ENCODE results near the gene NEDD4L. TPM values are rescaled to one million over a fixed set of nuclear protein-coding genes. Genes with fewer than 3 reads are reported as not detected.

NEDD4L gene
- total RNA-seq, 1 experiment from 2014 or later, result 108 TPM

- intact Hi-C loops (cut with micrococcal nuclease), result no loop called here
- no peaks in the 10 kb centered on the region for H3K9me3 Mint-ChIP-seq (ENCODE audit: unreplicated experiment)
- no peak for TF ChIP-seq CTCF (IDR thresholded peaks at IDR 0.05; ENCODE audit: unreplicated experiment)
- no TSS peak for BruUV-seq (replicated peaks)
- no peaks in the 10 kb centered on the region for H3K4me1 Mint-ChIP-seq (ENCODE audit: insufficient read depth, unreplicated experiment)
- H3K27me3 Mint-ChIP-seq (ENCODE audit: insufficient read depth, unreplicated experiment), result no peaks in the 10 kb centered on the region
- no peaks in the 10 kb centered on the region for H3K36me3 Mint-ChIP-seq (ENCODE audit: insufficient read depth, unreplicated experiment)
- ChIA-PET CTCF (interaction anchor here (0.8 to 1.9 kb wide), 2 partner anchors 65 to 144 kb away, joined by 3 to 7 read pairs; no protein-coding TSS in a partner anchor), POLR2A (interaction anchor here (0.5 to 1.4 kb wide), 2 partner anchors 12 to 125 kb away, joined by 3 read pairs; no protein-coding TSS in a partner anchor)
- no peak overlapping the region for H3K27ac Mint-ChIP-seq (ENCODE audit: low read depth, unreplicated experiment)
- no peak overlapping the region for H3K4me3 Mint-ChIP-seq (ENCODE audit: unreplicated experiment)
- no peak for DNase-seq (ENCODE audit: unreplicated experiment)
Measured at GRCh38 chr18:58026395-58026794, 17.6 kb upstream of the NEDD4L start.

- intact Hi-C loops (cut with micrococcal nuclease), result no loop called here
- ChIA-PET CTCF (interaction anchor here (1.9 kb wide), 1 partner anchor 145 kb away, joined by 7 read pairs; no protein-coding TSS in a partner anchor), POLR2A (no interaction called here)
- no peak for DNase-seq (ENCODE audit: unreplicated experiment)
- Mint-ChIP-seq H3K9me3 (ENCODE audit: unreplicated experiment) (no peaks in the 10 kb centered on the region), H3K27me3 (ENCODE audit: insufficient read depth, unreplicated experiment) (no peaks in the 10 kb centered on the region), H3K4me1 (ENCODE audit: insufficient read depth, unreplicated experiment) (no peaks in the 10 kb centered on the region), H3K27ac (ENCODE audit: low read depth, unreplicated experiment) (no peak overlapping the region), H3K4me3 (ENCODE audit: unreplicated experiment) (no peak overlapping the region), H3K36me3 (ENCODE audit: insufficient read depth, unreplicated experiment) (no peaks in the 10 kb centered on the region)
- TF ChIP-seq CTCF (IDR thresholded peaks at IDR 0.05; ENCODE audit: unreplicated experiment), result no peak
- BruUV-seq (replicated peaks), result no TSS peak
Measured at GRCh38 chr18:58026857-58027256, 17.2 kb upstream of the NEDD4L start.

GRCh38 chr18:58027341-58027740 is 16.7 kb upstream of the NEDD4L start:
- POLR2A ChIA-PET, result interaction anchor here (0.6 kb wide), 1 partner anchor 23 kb away, joined by 4 read pairs; no protein-coding TSS in a partner anchor
- no peaks in the 10 kb centered on the region for H3K27me3 Mint-ChIP-seq (ENCODE audit: insufficient read depth, unreplicated experiment)
- no peaks in the 10 kb centered on the region for H3K4me1 Mint-ChIP-seq (ENCODE audit: insufficient read depth, unreplicated experiment)
- no peak overlapping the region for H3K27ac Mint-ChIP-seq (ENCODE audit: low read depth, unreplicated experiment)
- no peak for TF ChIP-seq CTCF (IDR thresholded peaks at IDR 0.05; ENCODE audit: unreplicated experiment)
- CTCF ChIA-PET, result interaction anchor here (1.9 kb wide), 1 partner anchor 145 kb away, joined by 7 read pairs; no protein-coding TSS in a partner anchor
- H3K36me3 Mint-ChIP-seq (ENCODE audit: insufficient read depth, unreplicated experiment), result no peaks in the 10 kb centered on the region
- intact Hi-C loops (cut with micrococcal nuclease), result no loop called here
- BruUV-seq (replicated peaks), result no TSS peak
- DNase-seq (ENCODE audit: unreplicated experiment), result no peak
- no peaks in the 10 kb centered on the region for H3K9me3 Mint-ChIP-seq (ENCODE audit: unreplicated experiment)
- H3K4me3 Mint-ChIP-seq (ENCODE audit: unreplicated experiment), result no peak overlapping the region

GRCh38 chr18:58028109-58028784 is 15.8 kb upstream of the NEDD4L start:
- DNase-seq (ENCODE audit: unreplicated experiment), result no peak
- intact Hi-C loops (cut with micrococcal nuclease), result no loop called here
- Mint-ChIP-seq H3K4me1 (ENCODE audit: insufficient read depth, unreplicated experiment) (no peaks in the 10 kb centered on the region), H3K36me3 (ENCODE audit: insufficient read depth, unreplicated experiment) (no peaks in the 10 kb centered on the region), H3K27ac (ENCODE audit: low read depth, unreplicated experiment) (no peak overlapping the region), H3K9me3 (ENCODE audit: unreplicated experiment) (no peaks in the 10 kb centered on the region), H3K27me3 (ENCODE audit: insufficient read depth, unreplicated experiment) (no peaks in the 10 kb centered on the region), H3K4me3 (ENCODE audit: unreplicated experiment) (no peak overlapping the region)
- no peak for TF ChIP-seq CTCF (IDR thresholded peaks at IDR 0.05; ENCODE audit: unreplicated experiment)
- no TSS peak for BruUV-seq (replicated peaks)
- ChIA-PET CTCF (no interaction called here), POLR2A (interaction anchor here (0.5 to 0.6 kb wide), 2 partner anchors 24 to 588 kb away, joined by 3 to 4 read pairs; no protein-coding TSS in a partner anchor)

All from MCF 10A (cell line).